GM12878 (cell line): ENCODE measurements around the gene MT1H. TPM values are rescaled to one million over a fixed set of nuclear protein-coding genes. Genes with fewer than 3 reads are reported as not detected.

Source experiments
- ATAC-seq: fragments of 200-7000 bp; cut with Tn5 transposase; 3 replicates; pipeline ENCODE4 v1.9.1; 2020; ENCODE audit warnings: mild to moderate bottlenecking, moderate library complexity
- BruUV-seq: library from RNA; stranded (reverse); fragments of 400-500 nt; replicated peaks from 2 replicates; lab custom pipeline; 2021; lab: Mats Ljungman, UMichigan
- CTCF ChIA-PET: fragments of 300-600 bp; sonication (Branson Sonifier 250); formaldehyde crosslinking; extraction: SDS; loops from one replicate; lab custom pipeline; 2021; ENCODE audit warnings: inconsistent platforms; lab: Yijun Ruan, JAX
- POLR2A ChIA-PET: fragments of 350-600 bp; formaldehyde crosslinking; extraction: SDS; loops from one replicate; lab custom pipeline; 2021; ENCODE audit warnings: inconsistent platforms; lab: Charles Lee
- RAD21 ChIA-PET: fragments of 300-600 bp; sonication (Branson Sonifier 250); formaldehyde crosslinking; loops from one replicate; lab custom pipeline; 2023; ENCODE audit warnings: antibody characterized with exemption; ENCODE audit not compliant: unreplicated experiment; lab: Charles Lee
- SMC1A ChIA-PET: fragments of 300-600 bp; sonication (Branson Sonifier 250); formaldehyde crosslinking; loops from one replicate; lab custom pipeline; 2023; ENCODE audit not compliant: unreplicated experiment, uncharacterized antibody; lab: Charles Lee
- DNase-seq: peaks from one replicate; pipeline ENCODE4 v3.0.0-alpha.2; 2011; ENCODE audit warnings: low read depth, low spot score
- FAIRE-seq: peaks from 3 replicates; lab custom pipeline; 2011; peaks lifted over from hg19 to GRCh38; lab: Jason Lieb, UNC
- H2AFZ ChIP-seq: 2 replicates; pipeline ENCODE4 v1.6.0; 2011; ENCODE audit warnings: low read depth, low read length, control low read depth; ENCODE audit not compliant: control insufficient read depth
- H3K27ac ChIP-seq: 2 replicates; pipeline ENCODE4 v1.5.1; 2011; ENCODE audit warnings: control low read depth; ENCODE audit not compliant: control insufficient read depth, insufficient read depth
- H3K27me3 ChIP-seq, 2 experiments: replicated peaks in 1 of 2; 2 replicates each; pipeline versions ENCODE4 v1.6.0 to v1.6.1; 2011; ENCODE audit warnings: low read length in 1 of 2; ENCODE audit not compliant: control insufficient read depth in 2 of 2, insufficient read depth in 2 of 2
- H3K36me3 ChIP-seq, 2 experiments: 2 replicates each; pipeline ENCODE4 v1.5.1; 2011; ENCODE audit warnings: low read length in 1 of 2; ENCODE audit not compliant: control insufficient read depth in 2 of 2, insufficient read depth in 2 of 2
- H3K4me1 ChIP-seq: 2 replicates; pipeline ENCODE4 v1.6.1; 2011; ENCODE audit warnings: mild to moderate bottlenecking, low read length, moderate library complexity, mixed read lengths; ENCODE audit not compliant: control insufficient read depth, insufficient read depth
- H3K4me2 ChIP-seq: 2 replicates; pipeline ENCODE4 v1.6.0; 2011; ENCODE audit warnings: control low read depth; ENCODE audit not compliant: control insufficient read depth, insufficient read depth
- H3K4me3 ChIP-seq: fragments of 200-600 bp; sonication (generic); 2 replicates; pipeline ENCODE4 v1.5.1; 2016
- H3K79me2 ChIP-seq: 2 replicates; pipeline ENCODE4 v1.6.0; 2011; ENCODE audit warnings: low read length; ENCODE audit not compliant: control insufficient read depth, insufficient read depth
- H3K9ac ChIP-seq: 2 replicates; pipeline ENCODE4 v1.8.0; 2011; ENCODE audit warnings: low read length, control low read depth, mixed read lengths; ENCODE audit not compliant: control insufficient read depth, insufficient read depth
- H3K9me3 ChIP-seq: replicated peaks from 3 replicates; pipeline ENCODE4 v1.5.1; 2011; ENCODE audit warnings: mild to moderate bottlenecking, low read length; ENCODE audit not compliant: control insufficient read depth, insufficient read depth
- H4K20me1 ChIP-seq: 2 replicates; pipeline ENCODE4 v1.6.0; 2011; ENCODE audit not compliant: control insufficient read depth, insufficient read depth
- ASH2L ChIP-seq: fragments of 300-600, 200-600 bp; sonication (generic); IDR thresholded peaks from 2 replicates; pipeline ENCODE4 v1.6.1; 2017; ENCODE audit warnings: low read depth, mild to moderate bottlenecking, borderline replicate concordance
- ATF7 ChIP-seq: fragments of 450-650 bp; IDR thresholded peaks from 2 replicates; pipeline ENCODE4 v1.6.1; 2016; ENCODE audit warnings: low read depth, mild to moderate bottlenecking
- CBX3 ChIP-seq: fragments of 200-600 bp; sonication (generic); IDR thresholded peaks from 2 replicates; pipeline ENCODE4 v1.6.1; 2016; ENCODE audit warnings: low read depth, borderline replicate concordance
- FOS ChIP-seq: IDR thresholded peaks from 3 replicates; pipeline ENCODE4 v1.6.1; 2011; ENCODE audit warnings: borderline replicate concordance; ENCODE audit not compliant: insufficient read length; ENCODE audit errors: extremely low read depth
- HDAC6 ChIP-seq: fragments of 200-600 bp; sonication (generic); IDR thresholded peaks from one replicate; pipeline ENCODE4 v1.8.0; 2017; ENCODE audit warnings: antibody characterized with exemption; ENCODE audit not compliant: unreplicated experiment
- MYB ChIP-seq: fragments of 150-350 bp; IDR thresholded peaks from 2 replicates; pipeline ENCODE4 v1.6.1; 2014; ENCODE audit warnings: mild to moderate bottlenecking, low read depth, low read length, borderline replicate concordance
- MYC ChIP-seq: IDR thresholded peaks from 2 replicates; pipeline ENCODE4 v1.6.1; 2011; ENCODE audit warnings: mild to moderate bottlenecking, low read length, moderate library complexity, inconsistent platforms; ENCODE audit not compliant: insufficient read depth, insufficient replicate concordance, insufficient read length, severe bottlenecking
- RFX5 ChIP-seq: IDR thresholded peaks from 2 replicates; pipeline ENCODE4 v1.6.1; 2011; ENCODE audit warnings: low read depth, low read length, improper control_type of control experiment
- SMC3 ChIP-seq: IDR thresholded peaks from 2 replicates; pipeline ENCODE4 v1.6.1; 2011; ENCODE audit warnings: low read length, improper control_type of control experiment, borderline replicate concordance
- ZNF24 ChIP-seq: fragments of 450-650 bp; IDR thresholded peaks from 2 replicates; pipeline ENCODE4 v1.6.1; 2017; ENCODE audit warnings: antibody characterized with exemption, mild to moderate bottlenecking
- ZNF274 ChIP-seq: IDR thresholded peaks from one replicate; pipeline ENCODE4 v1.8.0; 2011; ENCODE audit not compliant: insufficient read length, insufficient read depth
- WGBS: methylation state at CpG from one replicate; pipeline ENCODE4 v1.1.6; 2016; ENCODE audit warnings: low lambda C conversion rate; ENCODE audit not compliant: insufficient replicate concordance, insufficient coverage; ENCODE audit errors: missing lambda C conversion rate; 5-methylcytosine and 5-hydroxymethylcytosine counted together
- in situ Hi-C: fragments of 300-500 bp; cut with MboI; formaldehyde crosslinking; loops from 9 replicates; pipeline ENCODE4 v1.14.3; 2018; ENCODE audit warnings: mixed read lengths
- intact Hi-C: fragments of 100-400 bp; cut with micrococcal nuclease; formaldehyde crosslinking; loops from one replicate; pipeline ENCODE4 v1.14.2; 2022; ENCODE audit not compliant: unreplicated experiment
- polyA plus RNA-seq, 11 experiments: library from polyadenylated mRNA; depleted of rRNA in 4 of 11; unstranded in 6 of 11; stranded (reverse) in 5 of 11; fragments of >200 nt; fragmentation: Nextera tagmentation in 4 of 11; fragmentation: Illumina TruSeq in 1 of 11; extraction: Ambion mirVana in 4 of 11; extraction: Trizol in 1 of 11; gene quantifications; 1 replicate in 1 of 11; 2 replicates in 10 of 11; pipeline versions ENCODE4 v1.2.1 to v1.2.3, GENCODE V29; 2011 to 2016; ENCODE audit warnings: inconsistent platforms in 2 of 11, missing spikeins in 2 of 11, low read depth in 1 of 11
- total RNA-seq, 4 experiments: library from RNA; depleted of rRNA in 3 of 4; stranded (reverse); fragments of >200 nt in 3 of 4; fragmentation: Illumina TruSeq in 1 of 4; extraction: Trizol in 1 of 4; gene quantifications; 2 replicates each; pipeline versions ENCODE4 v1.2.1 to v1.2.3, GENCODE V29; 2013 to 2021
- TF ChIP-seq, protein P1 (sequence below): IDR thresholded peaks from 2 replicates; pipeline ENCODE4 v1.6.1; 2011; ENCODE audit warnings: borderline replicate concordance, low read depth, mild to moderate bottlenecking, moderate library complexity, mixed read lengths, low read length; ENCODE audit not compliant: insufficient read depth; ENCODE audit errors: extremely low read length
- TF ChIP-seq, protein P2 (sequence below): IDR thresholded peaks from 2 replicates; pipeline ENCODE4 v1.6.1; 2011; ENCODE audit warnings: mild to moderate bottlenecking, low read depth, low read length, moderate library complexity; ENCODE audit not compliant: insufficient replicate concordance
- TF ChIP-seq, protein P3 (sequence below): IDR thresholded peaks from 2 replicates; pipeline ENCODE4 v1.6.1; 2011; ENCODE audit warnings: borderline replicate concordance, low read depth, mild to moderate bottlenecking, moderate library complexity, low read length; ENCODE audit not compliant: insufficient read depth, poor library complexity, severe bottlenecking

Gene MT1H
- total and polyA plus RNA-seq, 10 of the 15 experiments (the other 5 are each of a cell fraction or from before 2014, with no cell fraction given) = 0.40 to 6.0 (median 1.1) TPM; not detected in 2

DNA sequence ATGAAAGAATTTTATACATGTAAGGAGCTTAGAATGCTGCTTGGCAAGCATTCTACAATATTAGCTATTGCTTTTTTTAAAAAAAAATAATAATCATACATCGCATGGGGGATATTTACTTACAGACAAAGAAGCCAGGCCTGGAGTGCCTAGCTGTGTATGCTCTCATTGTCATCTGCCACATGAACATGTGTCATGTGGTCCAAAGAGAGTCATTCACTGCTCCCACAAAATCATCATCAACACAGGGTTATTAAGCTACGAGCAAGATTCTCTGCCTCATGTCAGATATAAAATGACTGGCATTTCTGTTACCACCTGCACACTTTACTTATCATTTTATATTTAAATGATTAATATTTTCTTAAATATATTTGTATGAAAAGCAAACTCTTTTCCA is 46.0 kb upstream of the MT1H start:
- Histone ChIP-seq H3K4me1 (0 out of 2 replicates have a peak, but pooled peaks cover 3% of the 10 kb centered on the region), H3K9me3 (no peaks in the 10 kb centered on the region), H2AFZ (no peak overlapping the region), H3K27me3 (no peaks in the 10 kb centered on the region; a peak in 2 of 4 replicates), H3K4me2 (no peak overlapping the region), H4K20me1 (no peaks in the 10 kb centered on the region), H3K4me3 (no peak overlapping the region), H3K36me3 (no peaks in the 10 kb centered on the region), H3K79me2 (no peaks in the 10 kb centered on the region), H3K27ac (no peak overlapping the region), H3K9ac (no peak overlapping the region)
- SMC1A ChIA-PET = interaction anchor here (1.1 to 2.9 kb wide), 8 partner anchors 10 to 175 kb away, joined by 3 to 12 read pairs (median 4); no protein-coding TSS in a partner anchor
- RAD21 ChIA-PET = interaction anchor here (1.0 to 1.1 kb wide), 3 partner anchors 14 to 20 kb away, joined by 3 to 5 read pairs (median 4); partner anchors contain the start of gene MT2A
- ATAC-seq (no peak), DNase-seq (no peak), FAIRE-seq (no peak)
- no peak for TF ChIP-seq SMC3
- TF ChIP-seq FOS = no peak
- TF ChIP-seq, protein P1, sequence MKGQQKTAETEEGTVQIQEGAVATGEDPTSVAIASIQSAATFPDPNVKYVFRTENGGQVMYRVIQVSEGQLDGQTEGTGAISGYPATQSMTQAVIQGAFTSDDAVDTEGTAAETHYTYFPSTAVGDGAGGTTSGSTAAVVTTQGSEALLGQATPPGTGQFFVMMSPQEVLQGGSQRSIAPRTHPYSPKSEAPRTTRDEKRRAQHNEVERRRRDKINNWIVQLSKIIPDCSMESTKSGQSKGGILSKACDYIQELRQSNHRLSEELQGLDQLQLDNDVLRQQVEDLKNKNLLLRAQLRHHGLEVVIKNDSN = no peak
- no peak for TF ChIP-seq HDAC6
- TF ChIP-seq CBX3 = no peak
- TF ChIP-seq ZNF274 = no peak
- TF ChIP-seq, protein P2, sequence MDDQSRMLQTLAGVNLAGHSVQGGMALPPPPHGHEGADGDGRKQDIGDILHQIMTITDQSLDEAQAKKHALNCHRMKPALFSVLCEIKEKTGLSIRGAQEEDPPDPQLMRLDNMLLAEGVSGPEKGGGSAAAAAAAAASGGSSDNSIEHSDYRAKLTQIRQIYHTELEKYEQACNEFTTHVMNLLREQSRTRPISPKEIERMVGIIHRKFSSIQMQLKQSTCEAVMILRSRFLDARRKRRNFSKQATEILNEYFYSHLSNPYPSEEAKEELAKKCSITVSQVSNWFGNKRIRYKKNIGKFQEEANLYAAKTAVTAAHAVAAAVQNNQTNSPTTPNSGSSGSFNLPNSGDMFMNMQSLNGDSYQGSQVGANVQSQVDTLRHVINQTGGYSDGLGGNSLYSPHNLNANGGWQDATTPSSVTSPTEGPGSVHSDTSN = no peak
- no peak for TF ChIP-seq ASH2L
- TF ChIP-seq RFX5 = no peak
- TF ChIP-seq, protein P3, sequence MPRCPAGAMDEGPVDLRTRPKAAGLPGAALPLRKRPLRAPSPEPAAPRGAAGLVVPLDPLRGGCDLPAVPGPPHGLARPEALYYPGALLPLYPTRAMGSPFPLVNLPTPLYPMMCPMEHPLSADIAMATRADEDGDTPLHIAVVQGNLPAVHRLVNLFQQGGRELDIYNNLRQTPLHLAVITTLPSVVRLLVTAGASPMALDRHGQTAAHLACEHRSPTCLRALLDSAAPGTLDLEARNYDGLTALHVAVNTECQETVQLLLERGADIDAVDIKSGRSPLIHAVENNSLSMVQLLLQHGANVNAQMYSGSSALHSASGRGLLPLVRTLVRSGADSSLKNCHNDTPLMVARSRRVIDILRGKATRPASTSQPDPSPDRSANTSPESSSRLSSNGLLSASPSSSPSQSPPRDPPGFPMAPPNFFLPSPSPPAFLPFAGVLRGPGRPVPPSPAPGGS = no peak
- no peak for TF ChIP-seq MYC
- TF ChIP-seq ATF7 = no peak
- TF ChIP-seq MYB = no peak
- no peak for TF ChIP-seq ZNF24
- CTCF ChIA-PET = interaction anchor here (0.7 to 1.7 kb wide), 5 partner anchors 11 to 176 kb away, joined by 3 to 7 read pairs (median 3); partner anchors contain the start of gene MT2A
- 80% methylated on average over 2 of the region's 2 CpGs for WGBS
- POLR2A ChIA-PET = interaction anchor here (1.2 to 1.3 kb wide), 2 partner anchors 11 to 12 kb away, joined by 4 read pairs; no protein-coding TSS in a partner anchor
- in situ Hi-C loops = no loop called here
- intact Hi-C loops = no loop called here
- BruUV-seq = no TSS peak
